Endothelial cell (in vitro differentiated cells): ENCODE results near the gene NRCAM. TPM values are rescaled to one million over a fixed set of nuclear protein-coding genes. Genes with fewer than 3 reads are reported as not detected.

Experiments used
- DNase-seq: peaks from one replicate; pipeline ENCODE4 v3.0.0; 2021; ENCODE audit warnings: low spot score
- H3K27ac Mint-ChIP-seq: one replicate; pipeline ENCODE4 v1.8.0; 2021; ENCODE audit warnings: mixed read lengths, inconsistent platforms; ENCODE audit not compliant: unreplicated experiment
- H3K27me3 Mint-ChIP-seq: one replicate; pipeline ENCODE4 v1.8.0; 2021; ENCODE audit warnings: mild to moderate bottlenecking, moderate library complexity, mixed read lengths, inconsistent platforms; ENCODE audit not compliant: unreplicated experiment
- H3K36me3 Mint-ChIP-seq: one replicate; pipeline ENCODE4 v1.8.0; 2021; ENCODE audit warnings: mild to moderate bottlenecking, low read depth, mixed read lengths, inconsistent platforms; ENCODE audit not compliant: unreplicated experiment
- H3K4me1 Mint-ChIP-seq: one replicate; pipeline ENCODE4 v1.8.0; 2021; ENCODE audit warnings: mild to moderate bottlenecking, mixed read lengths, inconsistent platforms; ENCODE audit not compliant: unreplicated experiment
- H3K4me3 Mint-ChIP-seq: one replicate; pipeline ENCODE4 v1.8.0; 2021; ENCODE audit warnings: mild to moderate bottlenecking, mixed read lengths, inconsistent platforms; ENCODE audit not compliant: unreplicated experiment
- H3K9me3 Mint-ChIP-seq: one replicate; pipeline ENCODE4 v1.8.0; 2021; ENCODE audit warnings: mixed read lengths, inconsistent platforms; ENCODE audit not compliant: unreplicated experiment
- total RNA-seq: library from RNA; stranded (reverse); fragmentation: NEBNext Ultra II Directional; extraction: Animal tissue kit (Norgen Biotek cat#: 25700); gene quantifications from one replicate; pipeline ENCODE4 v1.2.1, GENCODE V29; 2021; ENCODE audit not compliant: unreplicated experiment
- TF ChIP-seq, protein P1 (sequence below): fragments of 200-600 bp; sonication (generic); IDR thresholded peaks from one replicate; pipeline ENCODE4 v1.5.0; 2021; ENCODE audit warnings: antibody characterized with exemption; ENCODE audit not compliant: unreplicated experiment

Gene NRCAM
- total RNA-seq, 1 donor from 2014 or later, result 2.2 TPM

DNA sequence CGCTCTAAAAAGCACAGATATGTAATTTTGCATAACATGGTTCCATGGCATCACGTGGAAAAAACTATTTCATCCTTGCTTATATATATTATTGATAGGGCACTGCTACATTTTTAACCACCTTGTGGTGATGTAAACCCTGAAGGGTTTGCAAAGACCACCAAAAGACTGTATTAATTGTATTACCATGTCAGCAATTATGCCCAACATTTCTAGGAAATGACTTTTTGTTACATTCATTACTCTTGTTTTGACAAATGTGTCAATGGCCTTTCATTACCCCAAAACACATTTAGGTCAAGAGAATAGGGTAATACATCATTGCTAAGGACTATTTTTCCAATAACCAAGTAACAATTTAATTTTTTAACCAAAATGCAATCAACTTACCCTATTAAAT, 142.2 kb downstream of the NRCAM start:
- H3K36me3 Mint-ChIP-seq, result no peaks in the 10 kb centered on the region
- TF ChIP-seq, protein P1, sequence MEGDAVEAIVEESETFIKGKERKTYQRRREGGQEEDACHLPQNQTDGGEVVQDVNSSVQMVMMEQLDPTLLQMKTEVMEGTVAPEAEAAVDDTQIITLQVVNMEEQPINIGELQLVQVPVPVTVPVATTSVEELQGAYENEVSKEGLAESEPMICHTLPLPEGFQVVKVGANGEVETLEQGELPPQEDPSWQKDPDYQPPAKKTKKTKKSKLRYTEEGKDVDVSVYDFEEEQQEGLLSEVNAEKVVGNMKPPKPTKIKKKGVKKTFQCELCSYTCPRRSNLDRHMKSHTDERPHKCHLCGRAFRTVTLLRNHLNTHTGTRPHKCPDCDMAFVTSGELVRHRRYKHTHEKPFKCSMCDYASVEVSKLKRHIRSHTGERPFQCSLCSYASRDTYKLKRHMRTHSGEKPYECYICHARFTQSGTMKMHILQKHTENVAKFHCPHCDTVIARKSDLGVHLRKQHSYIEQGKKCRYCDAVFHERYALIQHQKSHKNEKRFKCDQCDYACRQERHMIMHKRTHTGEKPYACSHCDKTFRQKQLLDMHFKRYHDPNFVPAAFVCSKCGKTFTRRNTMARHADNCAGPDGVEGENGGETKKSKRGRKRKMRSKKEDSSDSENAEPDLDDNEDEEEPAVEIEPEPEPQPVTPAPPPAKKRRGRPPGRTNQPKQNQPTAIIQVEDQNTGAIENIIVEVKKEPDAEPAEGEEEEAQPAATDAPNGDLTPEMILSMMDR, result no peak
- DNase-seq, result no peak
- H3K27me3 Mint-ChIP-seq, result no peaks in the 10 kb centered on the region
- H3K27ac Mint-ChIP-seq, result no peak overlapping the region
- no peaks in the 10 kb centered on the region for H3K4me1 Mint-ChIP-seq
- no peaks in the 10 kb centered on the region for H3K9me3 Mint-ChIP-seq
- H3K4me3 Mint-ChIP-seq, result no peak overlapping the region

DNA sequence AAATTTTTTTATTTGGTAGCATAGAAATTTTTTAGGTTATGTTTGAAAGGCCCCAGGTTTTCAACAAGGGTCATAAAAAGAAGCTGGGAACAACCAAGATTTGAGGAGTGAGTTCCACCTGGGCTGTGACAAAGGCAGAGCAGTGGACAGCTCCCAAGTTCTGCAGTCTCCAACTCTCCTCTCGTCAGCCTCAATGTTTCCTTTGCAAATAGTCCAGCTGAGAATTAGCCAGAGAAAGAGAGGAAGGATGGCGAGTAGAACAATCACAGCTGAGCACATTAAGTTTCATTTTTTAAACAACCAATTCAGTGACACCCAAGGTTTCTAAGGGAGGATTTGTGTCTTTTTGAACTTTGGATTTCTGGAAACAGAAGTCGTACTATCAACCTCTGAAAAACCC, 143.2 kb downstream of the NRCAM start:
- no peak overlapping the region for H3K27ac Mint-ChIP-seq
- no peaks in the 10 kb centered on the region for H3K36me3 Mint-ChIP-seq

DNA sequence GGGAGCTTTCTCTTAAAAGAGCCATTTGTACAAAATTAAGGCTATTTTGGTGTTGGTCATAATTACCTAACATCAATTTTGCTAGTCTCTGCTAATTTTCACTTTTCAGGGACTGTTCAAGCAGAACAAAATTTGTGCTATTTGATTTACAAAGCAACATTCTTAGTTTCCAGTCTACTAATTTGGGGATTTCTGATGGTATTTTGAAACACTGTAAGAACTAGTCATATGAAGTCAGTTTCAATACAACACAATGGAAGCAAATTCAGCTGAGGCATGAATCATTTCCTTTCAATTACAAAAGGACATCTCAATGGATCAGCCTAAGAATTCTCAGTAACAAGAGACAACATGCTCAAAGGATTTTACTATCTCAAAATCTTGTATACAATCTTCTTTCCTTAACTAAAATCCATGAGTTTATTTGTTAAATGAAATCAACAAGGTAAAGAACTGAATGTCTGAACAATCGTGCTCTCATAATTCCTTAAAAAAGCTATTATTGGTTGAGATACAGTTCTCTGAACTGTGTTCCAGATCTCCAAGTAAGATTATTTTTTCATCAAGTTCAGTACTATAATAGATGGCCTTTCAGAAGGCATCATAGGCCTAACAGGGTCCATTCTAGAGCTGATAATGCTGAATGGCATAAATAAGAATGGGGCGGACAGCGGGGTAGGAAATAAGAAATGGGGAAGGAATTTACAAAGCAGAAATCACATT, 144.6 kb downstream of the NRCAM start:
- H3K27me3 Mint-ChIP-seq, result no peaks in the 10 kb centered on the region
- no peak overlapping the region for H3K4me3 Mint-ChIP-seq
- no peaks in the 10 kb centered on the region for H3K9me3 Mint-ChIP-seq
- TF ChIP-seq, protein P1, result no peak
- no peak for DNase-seq
- H3K27ac Mint-ChIP-seq, result no peak overlapping the region
- no peaks in the 10 kb centered on the region for H3K4me1 Mint-ChIP-seq
- no peaks in the 10 kb centered on the region for H3K36me3 Mint-ChIP-seq

More for the DNA sequence above, 143.2 kb downstream of the NRCAM start:
- H3K9me3 Mint-ChIP-seq, result no peaks in the 10 kb centered on the region
- no peak for DNase-seq
- H3K4me3 Mint-ChIP-seq, result no peak overlapping the region
- no peaks in the 10 kb centered on the region for H3K27me3 Mint-ChIP-seq
- TF ChIP-seq, protein P1, result no peak
- no peaks in the 10 kb centered on the region for H3K4me1 Mint-ChIP-seq

DNA sequence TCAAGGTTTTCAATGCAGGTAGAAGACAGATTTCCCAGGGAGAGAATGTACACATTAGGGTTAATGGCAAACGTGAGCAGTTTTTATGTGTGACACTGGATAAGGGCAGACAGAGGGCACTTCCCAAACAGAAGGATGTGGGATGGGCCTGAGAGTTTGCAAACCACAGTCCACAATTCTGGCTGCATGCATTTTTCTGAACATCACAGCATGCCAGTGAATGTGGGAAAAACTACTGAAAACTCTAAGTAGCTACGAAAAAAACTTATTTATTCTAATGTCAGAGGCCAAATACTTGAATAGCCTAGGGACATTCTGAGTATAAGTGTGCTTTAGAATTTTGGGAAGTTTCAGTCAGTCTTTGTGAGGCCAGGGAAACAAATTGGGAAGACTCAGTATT, 145.9 kb downstream of the NRCAM start:
- no peak for DNase-seq
- no peak overlapping the region for H3K27ac Mint-ChIP-seq
- H3K27me3 Mint-ChIP-seq, result no peaks in the 10 kb centered on the region
- H3K4me3 Mint-ChIP-seq, result no peak overlapping the region
- H3K36me3 Mint-ChIP-seq, result no peaks in the 10 kb centered on the region
- TF ChIP-seq, protein P1, result no peak
- H3K9me3 Mint-ChIP-seq, result no peaks in the 10 kb centered on the region
- H3K4me1 Mint-ChIP-seq, result no peaks in the 10 kb centered on the region

DNA sequence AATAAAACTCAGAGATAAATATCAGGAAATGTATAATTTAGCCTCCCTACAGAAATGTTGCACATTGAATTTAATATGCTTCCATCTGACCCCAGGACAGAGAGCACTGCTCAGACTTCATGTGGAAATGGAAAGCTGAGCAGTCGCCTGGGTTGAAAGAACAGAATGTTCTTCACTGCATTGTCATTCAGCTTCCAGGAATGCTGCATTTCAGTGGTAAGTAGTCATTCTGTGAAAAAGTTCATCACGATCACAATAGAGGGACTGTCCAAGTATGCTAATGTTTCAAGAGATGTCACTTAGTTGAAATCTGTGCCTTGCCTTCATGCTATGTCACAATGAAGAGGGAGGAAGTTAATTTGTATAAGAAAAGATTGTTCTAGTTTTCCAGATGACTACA, 147.3 kb downstream of the NRCAM start:
- TF ChIP-seq, protein P1, result no peak
- DNase-seq, result no peak
- H3K27me3 Mint-ChIP-seq, result no peaks in the 10 kb centered on the region
- H3K36me3 Mint-ChIP-seq, result no peaks in the 10 kb centered on the region
- no peaks in the 10 kb centered on the region for H3K9me3 Mint-ChIP-seq
- H3K4me1 Mint-ChIP-seq, result no peaks in the 10 kb centered on the region
- no peak overlapping the region for H3K4me3 Mint-ChIP-seq
- H3K27ac Mint-ChIP-seq, result no peak overlapping the region
